GM18517 (cell line): ENCODE data around the gene OR2L8.

Source experiments
- ATAC-seq: cut with Tn5 transposase; IDR thresholded peaks from one replicate; pipeline ENCODE4 v1.9.1; 2021; ENCODE audit warnings: mild to moderate bottlenecking, moderate library complexity; ENCODE audit not compliant: unreplicated experiment

Gene OR2L8

GRCh38 chr1:247948558-247948957 lies at the start of gene OR2L8:
Gene OR2L8, plus strand, starts transcription at chr1:247948858. Its CDS starts 0 bp downstream, at chr1:247948858.
- no peak for ATAC-seq

DNA sequence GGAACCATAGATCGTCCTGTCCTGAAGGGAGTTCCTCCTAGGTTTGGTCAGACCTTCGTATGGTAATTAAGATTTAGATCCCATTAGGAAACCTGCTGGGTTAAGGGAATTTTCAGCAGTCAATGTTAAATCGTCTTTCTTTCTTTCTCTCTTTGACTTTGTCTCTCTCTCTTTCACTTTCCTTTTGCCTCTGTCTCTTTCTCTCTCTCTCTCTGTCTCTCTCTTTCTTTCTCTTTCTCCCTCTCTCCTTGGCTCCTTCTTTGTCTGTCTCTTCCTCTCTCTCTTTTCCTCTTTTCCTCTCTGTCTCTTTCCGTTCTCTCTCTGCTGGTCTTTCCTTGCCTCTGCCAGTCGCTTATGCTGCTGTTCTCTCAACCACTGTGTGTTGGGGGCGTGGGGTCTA lies 44.5 kb upstream of the OR2L8 start:
- ATAC-seq, result no peak

DNA sequence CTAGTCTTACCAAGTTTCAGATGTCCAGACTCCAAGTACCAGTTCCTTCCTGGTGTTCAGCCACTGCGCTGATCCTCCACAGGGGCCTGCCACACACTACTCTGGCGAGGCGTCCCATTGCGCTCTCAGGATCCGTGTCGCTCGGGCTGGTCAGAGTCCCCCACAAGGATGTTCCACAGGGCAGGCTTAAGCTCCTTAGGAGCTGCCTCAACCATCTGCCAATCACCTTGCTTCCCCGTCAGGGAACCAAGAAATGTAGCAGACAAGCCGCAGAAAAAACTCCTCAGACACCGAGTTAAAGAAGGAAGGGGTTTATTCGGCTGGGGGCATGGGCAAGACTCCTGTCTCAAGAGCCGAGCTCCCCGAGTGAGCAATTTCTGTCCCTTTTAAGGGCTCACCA lies 43.5 kb upstream of the OR2L8 start:
- ATAC-seq, result no peak

DNA sequence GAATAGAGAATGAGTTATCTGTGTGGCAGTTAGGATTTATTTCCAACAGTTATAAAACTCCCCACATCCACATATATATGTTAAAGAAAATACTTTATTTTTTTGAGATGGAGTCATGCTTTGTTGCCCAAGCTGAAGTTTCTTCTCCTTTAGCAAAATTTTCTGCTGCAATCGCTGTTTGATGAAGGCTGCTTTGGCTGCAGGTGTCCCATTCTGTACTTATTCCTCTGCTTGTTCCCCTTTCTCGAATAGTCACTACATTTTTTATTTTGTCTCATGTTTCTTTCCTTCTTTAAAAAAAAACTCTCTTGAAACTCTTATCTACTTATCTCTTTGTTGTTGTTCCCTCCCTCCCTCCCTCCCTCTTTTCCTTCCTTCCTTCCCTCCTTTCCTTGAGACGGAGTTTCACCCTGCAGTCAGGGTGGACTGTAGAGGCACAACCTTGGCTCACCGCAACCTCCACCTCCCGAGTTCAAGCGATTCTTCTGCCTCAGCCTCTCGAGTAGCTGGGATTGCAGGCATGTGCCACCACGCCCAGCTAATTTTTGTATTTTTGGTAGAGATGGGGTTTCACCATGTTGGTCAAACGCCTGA lies 42.7 kb upstream of the OR2L8 start:
- ATAC-seq, result no peak

GRCh38 chr1:247906504-247907047 lies 42.1 kb upstream of the OR2L8 start:
- ATAC-seq, result no peak

DNA sequence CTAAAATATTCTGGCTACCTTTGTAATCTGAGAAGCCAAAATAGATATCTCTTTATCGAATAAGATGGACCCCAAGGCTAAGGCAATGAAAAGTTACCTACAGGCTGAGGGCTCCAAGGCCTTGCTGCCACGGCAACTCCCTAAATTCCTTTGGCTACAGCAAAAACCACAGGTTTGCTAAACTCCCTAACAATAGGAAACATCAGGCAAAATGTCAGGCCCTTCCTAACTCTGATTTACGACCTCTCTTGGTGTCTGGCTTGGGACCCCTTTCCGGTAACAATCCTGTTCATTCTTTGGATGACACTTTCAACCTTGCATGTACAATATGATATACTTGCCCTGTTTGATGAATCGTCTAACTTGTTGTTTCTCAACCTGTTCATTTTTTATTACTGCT lies 39.9 kb upstream of the OR2L8 start:
- ATAC-seq, result no peak

- no peak for ATAC-seq
These were observed 34.9 kb upstream of the OR2L8 start for GRCh38 chr1:247913786-247914185.

GRCh38 chr1:247914941-247915662 lies 33.6 kb upstream of the OR2L8 start:
- ATAC-seq, result no peak

GRCh38 chr1:247919952-247920351 lies 28.7 kb upstream of the OR2L8 start, which contains the start of gene OR2T8:
Gene OR2T8, plus strand, starts transcription at chr1:247920252. Its CDS starts 766 bp downstream, at chr1:247921018.
- ATAC-seq, result no peak

GRCh38 chr1:247923941-247924340 lies 24.7 kb upstream of the OR2L8 start:
- ATAC-seq, result no peak

- ATAC-seq, result no peak
These were observed 23.8 kb upstream of the OR2L8 start, which contains the start of gene OR2AJ1 for GRCh38 chr1:247924868-247925267. Gene OR2AJ1, plus strand, starts transcription at chr1:247924889. Its CDS starts 8,880 bp downstream, at chr1:247933769.

DNA sequence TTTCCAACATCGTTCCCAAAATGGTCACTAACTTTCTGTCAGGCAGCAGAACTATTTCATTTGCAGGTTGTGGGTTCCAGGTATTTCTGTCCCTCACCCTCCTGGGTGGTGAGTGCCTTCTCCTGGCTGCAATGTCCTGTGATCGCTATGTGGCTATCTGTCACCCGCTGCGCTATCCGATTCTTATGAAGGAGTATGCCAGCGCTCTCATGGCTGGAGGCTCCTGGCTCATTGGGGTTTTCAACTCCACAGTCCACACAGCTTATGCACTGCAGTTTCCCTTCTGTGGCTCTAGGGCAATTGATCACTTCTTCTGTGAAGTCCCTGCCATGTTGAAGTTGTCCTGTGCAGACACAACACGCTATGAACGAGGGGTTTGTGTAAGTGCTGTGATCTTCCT lies 14.7 kb upstream of the OR2L8 start:
- ATAC-seq, result no peak

- ATAC-seq, result no peak
These were observed 12.9 kb upstream of the OR2L8 start for GRCh38 chr1:247935781-247936180.

DNA sequence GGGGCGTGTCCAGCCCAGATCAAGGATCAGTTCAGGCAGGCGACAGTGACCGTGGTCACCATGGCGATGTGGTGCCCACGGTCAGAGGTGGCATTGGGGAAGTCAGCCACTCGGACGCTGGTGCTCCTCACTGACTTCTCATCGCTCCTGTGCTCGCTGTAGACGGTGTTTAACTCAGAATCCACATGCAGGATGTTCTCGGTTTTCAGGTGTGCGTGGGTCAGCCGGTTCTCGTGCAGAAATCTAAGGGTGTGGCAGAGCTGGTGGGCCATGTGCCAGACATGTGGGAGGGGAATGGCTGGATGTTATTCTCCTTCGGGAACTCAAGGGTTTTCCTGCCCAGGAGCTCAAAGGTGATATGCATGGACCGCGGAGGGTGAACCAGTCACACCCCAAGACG lies 12.2 kb upstream of the OR2L8 start:
- no peak for ATAC-seq

DNA sequence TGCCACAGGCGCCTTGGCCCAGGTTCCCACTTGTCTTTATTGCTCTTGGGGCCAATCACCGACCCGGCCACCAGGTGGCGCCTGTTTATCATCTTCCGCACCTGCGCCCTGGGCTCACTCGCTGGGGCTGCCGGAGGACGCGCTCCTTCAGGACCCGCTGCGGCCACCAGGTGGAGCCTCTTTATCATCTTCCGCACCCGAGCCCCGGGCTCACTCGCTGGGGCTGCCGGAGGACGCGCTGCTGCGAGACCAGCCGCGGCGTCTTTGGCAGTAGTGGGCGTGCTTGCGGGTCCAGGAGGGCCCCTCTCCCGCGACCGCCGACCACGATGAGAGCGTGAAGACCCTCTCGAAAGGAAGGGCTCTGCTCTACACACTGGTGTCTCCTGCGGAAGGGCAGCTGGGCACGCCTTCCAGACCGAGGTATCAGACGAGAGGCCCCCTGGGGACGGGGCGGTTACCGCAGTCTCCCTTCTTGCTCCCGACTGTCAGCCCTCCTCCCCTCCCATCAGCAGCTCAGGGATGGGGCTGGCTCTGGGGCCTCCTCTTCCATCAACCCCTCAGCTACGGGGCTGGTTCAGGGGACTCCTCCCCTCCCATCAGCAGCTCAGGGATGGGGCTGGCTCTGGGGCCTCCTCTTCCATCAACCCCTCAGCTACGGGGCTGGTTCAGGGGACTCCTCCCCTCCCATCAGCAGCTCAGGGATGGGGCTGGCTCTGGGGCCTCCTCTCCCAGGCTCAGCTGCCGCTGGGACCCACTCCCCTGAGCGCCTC lies 11.5 kb upstream of the OR2L8 start:
- peak; percentile 100 for ATAC-seq

DNA sequence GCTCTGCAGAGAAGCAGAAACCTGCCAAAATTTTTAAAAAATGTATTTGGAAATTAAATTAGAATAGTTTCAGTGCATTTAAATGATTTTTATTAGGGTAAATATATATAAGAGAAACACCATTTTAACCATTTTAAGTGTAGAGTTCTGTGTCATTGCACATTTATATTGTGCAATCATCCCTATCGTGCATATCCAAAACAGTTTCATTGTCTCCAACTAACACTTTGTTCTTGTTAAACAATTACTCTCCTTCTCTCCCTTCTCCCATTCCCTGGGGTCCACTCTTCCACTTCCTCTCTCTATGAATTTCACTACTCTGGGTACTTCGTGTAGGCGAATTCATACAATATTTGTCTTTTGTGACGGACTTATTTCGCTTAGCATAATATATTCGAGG lies 6.0 kb upstream of the OR2L8 start:
- no peak for ATAC-seq

- no peak for ATAC-seq
These were observed 4.8 kb downstream of the OR2L8 start for GRCh38 chr1:247953408-247953807.

DNA sequence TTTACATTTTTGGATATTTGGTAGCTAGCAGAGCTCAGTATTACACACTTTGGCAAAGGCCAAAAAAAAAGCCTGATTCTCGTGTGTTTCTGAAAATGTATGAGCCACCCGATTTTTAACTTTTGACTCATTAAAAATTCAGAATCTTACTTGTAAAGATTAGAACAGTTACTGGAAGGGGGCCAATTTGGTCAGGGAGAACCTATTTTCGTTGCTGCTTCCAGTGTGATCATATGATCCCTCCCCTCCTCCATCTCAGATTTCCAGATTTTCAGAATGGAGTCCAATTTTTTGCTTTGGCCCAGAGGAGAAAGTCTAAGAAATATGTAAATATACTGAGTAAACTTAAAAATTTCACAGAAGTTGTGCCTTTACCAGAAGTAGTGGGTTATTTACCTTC lies 13.1 kb downstream of the OR2L8 start:
- ATAC-seq, result no peak

- ATAC-seq, result no peak
These were observed 14.4 kb downstream of the OR2L8 start for GRCh38 chr1:247962911-247963588.

DNA sequence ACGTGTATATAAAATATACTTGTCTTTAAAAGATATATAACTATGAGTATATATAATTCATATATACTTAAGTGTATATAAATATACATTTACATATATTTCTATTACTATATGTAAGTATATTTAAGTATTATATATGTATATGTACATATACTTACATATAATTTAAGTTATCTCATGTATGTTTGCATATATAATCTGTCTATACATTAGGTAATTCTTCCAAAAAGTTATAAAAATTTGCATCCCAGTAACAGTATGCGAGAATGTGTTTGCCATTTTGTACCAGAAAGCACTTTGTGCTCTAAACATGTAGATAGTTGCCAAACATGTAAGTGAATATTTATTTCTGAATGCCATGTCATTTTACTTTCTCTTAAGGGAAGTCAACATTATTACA lies 16.3 kb downstream of the OR2L8 start, which contains the start of gene OR2AK2:
Gene OR2AK2 (plus strand): TSS at position 301 of the 400 bp plus-strand sequence. CDS start 144 bp downstream, outside the sequence.
- no peak for ATAC-seq
